Duodenal mucosa (tissue), 2 donors: ENCODE measurements around the gene PDE6H.

Experiments
- H3K27ac ChIP-seq: one replicate; pipeline ENCODE4 v1.7.0; 2013; ENCODE audit warnings: low read depth, low read length
- H3K27me3 ChIP-seq, 2 donors: one replicate each; pipeline ENCODE4 v1.7.0; 2013; ENCODE audit warnings: low read length in 2 of 2, control low read depth in 1 of 2; ENCODE audit not compliant: insufficient read depth in 2 of 2, control insufficient read depth in 1 of 2
- H3K36me3 ChIP-seq, 2 donors: one replicate each; pipeline ENCODE4 v1.7.0; 2013; ENCODE audit warnings: low read length in 2 of 2, control low read depth in 1 of 2; ENCODE audit not compliant: insufficient read depth in 2 of 2, control insufficient read depth in 1 of 2
- H3K4me1 ChIP-seq, 2 donors: one replicate each; pipeline ENCODE4 v1.7.0; 2013; ENCODE audit warnings: low read length in 2 of 2, control low read depth in 1 of 2; ENCODE audit not compliant: insufficient read depth in 2 of 2, control insufficient read depth in 1 of 2
- H3K4me3 ChIP-seq, 2 donors: one replicate each; pipeline ENCODE4 v1.7.0; 2013; ENCODE audit warnings: low read length in 2 of 2, low read depth in 1 of 2
- H3K9ac ChIP-seq, 2 donors: one replicate each; pipeline ENCODE4 v1.7.0; 2013; ENCODE audit warnings: low read length in 2 of 2, low read depth in 1 of 2
- H3K9me3 ChIP-seq, 2 donors: one replicate each; pipeline ENCODE4 v1.7.0; 2013; ENCODE audit warnings: low read length in 2 of 2, control low read depth in 1 of 2; ENCODE audit not compliant: control insufficient read depth in 1 of 2

The PDE6H gene

DNA sequence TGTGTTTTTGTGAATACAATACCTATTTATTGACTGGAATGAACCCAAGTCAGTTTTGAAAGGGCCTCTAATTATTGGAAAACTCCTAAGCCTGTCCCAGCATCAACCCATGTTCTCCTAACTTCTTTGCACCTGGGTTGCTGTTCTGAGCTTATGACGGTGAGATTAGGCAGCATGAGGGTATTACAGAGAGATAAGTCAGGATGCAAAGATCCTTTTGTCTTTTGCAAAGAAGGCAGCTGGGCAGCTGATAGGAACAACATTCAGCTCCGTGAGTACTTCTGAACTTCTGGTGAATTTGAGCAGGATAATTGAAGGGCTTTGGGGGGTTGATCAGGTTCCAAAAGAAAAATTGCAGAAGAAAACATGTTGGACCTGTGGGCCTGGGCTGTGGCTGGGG, at the start of gene PDE6H:
Gene PDE6H, plus strand, starts transcription at position 227 of the 400 bp plus-strand sequence. CDS start 4,971 bp downstream, outside the sequence.
- Histone ChIP-seq H3K4me3 (no peak within 1 kb of the TSS), H3K4me1 (no peaks in the 10 kb centered on the region), H3K36me3 (no peaks in the 10 kb centered on the region), H3K9ac (no peak within 1 kb of the TSS), H3K27ac (no peak within 1 kb of the TSS), H3K9me3 (no peaks in the 10 kb centered on the region), H3K27me3 (no peaks in the 10 kb centered on the region)

DNA sequence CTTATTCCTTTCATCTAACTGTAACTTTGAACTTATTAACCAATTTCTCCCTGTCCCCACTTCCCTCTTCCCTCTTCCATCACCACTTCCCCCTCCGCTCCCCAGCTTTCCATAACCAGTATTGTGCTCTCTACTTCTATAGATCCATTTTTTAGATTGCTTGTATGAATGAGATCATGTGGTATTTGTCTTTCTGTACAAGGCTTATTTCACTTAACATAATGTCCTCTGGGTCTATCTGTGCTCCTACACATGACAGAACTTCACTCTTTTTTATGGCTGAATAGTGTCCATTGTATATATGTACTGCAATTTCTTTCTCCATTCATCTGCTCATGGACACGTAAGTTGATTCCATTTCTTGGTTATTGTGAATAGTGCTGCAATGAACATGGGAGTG, 48.9 kb upstream of the PDE6H start:
- Histone ChIP-seq H3K4me3 (no peak overlapping the region), H3K27me3 (no peaks in the 10 kb centered on the region), H3K27ac (no peak overlapping the region), H3K9me3 (no peaks in the 10 kb centered on the region), H3K9ac (no peak overlapping the region), H3K4me1 (no peaks in the 10 kb centered on the region), H3K36me3 (no peaks in the 10 kb centered on the region)

DNA sequence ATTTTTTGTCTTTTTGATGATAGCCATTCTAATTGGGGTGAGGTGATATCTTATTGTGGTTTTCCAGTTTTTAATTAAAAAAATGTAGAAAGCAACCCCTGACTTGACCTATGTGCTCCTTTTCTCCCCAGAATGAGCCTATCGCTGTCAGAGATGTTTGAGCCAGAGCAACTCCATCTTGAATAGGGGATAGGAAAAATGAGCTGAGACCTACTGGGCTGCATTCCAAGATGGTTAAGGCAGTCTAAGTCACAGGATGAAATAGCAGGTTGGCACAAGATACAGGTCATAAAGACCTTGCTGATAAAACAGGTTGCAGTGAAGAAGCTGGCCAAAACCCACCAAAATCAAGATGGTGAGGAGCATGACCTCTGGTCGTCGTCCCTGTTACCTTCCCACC, 48.3 kb upstream of the PDE6H start:
- H3K9ac ChIP-seq: no peak overlapping the region
- no peaks in the 10 kb centered on the region for H3K4me1 ChIP-seq
- no peaks in the 10 kb centered on the region for H3K36me3 ChIP-seq
- H3K27ac ChIP-seq: no peak overlapping the region
- no peaks in the 10 kb centered on the region for H3K9me3 ChIP-seq
- no peak overlapping the region for H3K4me3 ChIP-seq
- H3K27me3 ChIP-seq: no peaks in the 10 kb centered on the region

DNA sequence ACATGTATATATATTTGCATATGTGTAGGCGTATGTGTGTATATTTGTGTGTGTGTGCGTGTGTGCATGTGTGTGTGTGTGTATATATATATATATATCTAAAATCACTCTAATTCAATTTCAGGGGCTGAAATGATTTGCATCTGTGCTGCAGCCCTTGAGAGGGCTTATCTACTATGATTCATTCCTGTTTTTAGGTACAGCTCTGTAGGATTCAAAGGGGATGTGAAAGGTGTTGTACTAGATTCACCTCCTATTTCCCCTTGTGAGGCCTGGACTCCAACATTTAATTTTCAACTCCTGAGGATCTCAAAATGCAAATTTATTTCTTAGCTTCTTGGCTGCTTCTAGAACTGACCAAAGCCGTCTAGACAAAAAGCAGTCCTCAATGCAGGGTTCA, 45.6 kb upstream of the PDE6H start:
- Histone ChIP-seq H3K9me3 (no peaks in the 10 kb centered on the region), H3K36me3 (no peaks in the 10 kb centered on the region), H3K27ac (no peak overlapping the region), H3K4me1 (no peaks in the 10 kb centered on the region), H3K27me3 (no peaks in the 10 kb centered on the region), H3K9ac (no peak overlapping the region), H3K4me3 (no peak overlapping the region)

DNA sequence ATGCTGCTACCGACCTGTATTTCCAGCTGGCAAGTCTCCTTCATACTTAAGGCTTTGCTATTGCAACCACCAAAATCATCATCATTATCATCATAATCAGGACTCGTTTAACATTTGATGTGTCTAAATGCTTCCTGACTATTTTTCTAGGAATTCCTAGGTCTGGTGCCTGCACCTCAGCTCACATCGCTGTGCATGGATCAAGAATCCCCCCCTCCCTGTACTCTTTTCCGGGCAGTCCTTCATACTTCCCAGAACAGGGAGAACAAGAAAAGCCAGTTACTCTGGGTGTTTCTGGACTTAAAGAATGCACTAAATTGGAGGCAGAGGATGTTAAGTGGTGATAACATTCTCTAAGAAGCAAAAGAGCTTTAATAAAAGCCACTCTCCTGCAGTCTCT, 43.9 kb upstream of the PDE6H start:
- Histone ChIP-seq H3K9me3 (no peaks in the 10 kb centered on the region), H3K27ac (no peak overlapping the region), H3K9ac (no peak overlapping the region), H3K4me3 (no peak overlapping the region), H3K27me3 (no peaks in the 10 kb centered on the region), H3K36me3 (no peaks in the 10 kb centered on the region), H3K4me1 (no peaks in the 10 kb centered on the region)

DNA sequence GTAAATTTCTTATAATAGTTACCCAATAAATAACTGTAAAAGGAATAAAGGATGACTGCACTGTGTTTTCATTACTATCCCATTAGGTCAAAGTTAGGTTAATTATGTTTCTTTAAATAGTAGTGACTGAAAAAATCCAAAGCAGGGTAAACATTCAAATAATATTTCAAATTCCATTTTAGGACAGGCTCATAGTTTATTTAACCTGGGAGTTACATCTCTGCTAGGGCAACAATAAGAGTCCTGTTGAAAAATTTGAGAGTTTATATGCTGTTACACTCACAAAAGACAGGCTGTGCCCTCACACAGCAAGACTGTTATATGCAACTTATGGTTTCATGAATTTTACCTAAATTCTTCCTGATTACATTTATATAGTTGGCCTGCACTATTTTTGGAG, 42.5 kb upstream of the PDE6H start:
- H3K9me3 ChIP-seq: no peaks in the 10 kb centered on the region
- H3K4me3 ChIP-seq: no peak overlapping the region
- H3K9ac ChIP-seq: no peak overlapping the region
- H3K27ac ChIP-seq: no peak overlapping the region
- no peaks in the 10 kb centered on the region for H3K4me1 ChIP-seq
- no peaks in the 10 kb centered on the region for H3K36me3 ChIP-seq
- no peaks in the 10 kb centered on the region for H3K27me3 ChIP-seq

DNA sequence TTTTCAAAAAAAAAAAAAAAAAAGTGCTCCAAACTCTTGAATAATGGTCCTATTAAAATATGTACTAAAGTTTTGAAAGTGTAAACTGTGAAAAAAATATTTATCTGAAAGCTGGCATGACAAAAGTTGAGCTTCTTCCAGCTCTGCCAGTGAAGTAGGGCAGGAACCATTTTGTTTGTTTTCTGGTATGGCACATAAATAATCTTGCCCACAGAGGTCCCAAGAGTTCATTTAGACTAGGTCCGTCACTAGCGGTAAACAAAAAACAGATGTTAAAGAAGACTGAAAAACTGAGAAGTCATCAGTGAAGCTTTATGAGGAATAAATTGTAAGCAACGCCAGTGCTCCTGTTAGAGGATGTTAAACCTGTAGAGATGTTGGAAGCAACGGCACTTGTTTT, 41.5 kb upstream of the PDE6H start:
- Histone ChIP-seq H3K27ac (no peak overlapping the region), H3K4me1 (no peaks in the 10 kb centered on the region), H3K4me3 (no peak overlapping the region), H3K36me3 (no peaks in the 10 kb centered on the region), H3K9me3 (no peaks in the 10 kb centered on the region), H3K9ac (no peak overlapping the region), H3K27me3 (no peaks in the 10 kb centered on the region)

DNA sequence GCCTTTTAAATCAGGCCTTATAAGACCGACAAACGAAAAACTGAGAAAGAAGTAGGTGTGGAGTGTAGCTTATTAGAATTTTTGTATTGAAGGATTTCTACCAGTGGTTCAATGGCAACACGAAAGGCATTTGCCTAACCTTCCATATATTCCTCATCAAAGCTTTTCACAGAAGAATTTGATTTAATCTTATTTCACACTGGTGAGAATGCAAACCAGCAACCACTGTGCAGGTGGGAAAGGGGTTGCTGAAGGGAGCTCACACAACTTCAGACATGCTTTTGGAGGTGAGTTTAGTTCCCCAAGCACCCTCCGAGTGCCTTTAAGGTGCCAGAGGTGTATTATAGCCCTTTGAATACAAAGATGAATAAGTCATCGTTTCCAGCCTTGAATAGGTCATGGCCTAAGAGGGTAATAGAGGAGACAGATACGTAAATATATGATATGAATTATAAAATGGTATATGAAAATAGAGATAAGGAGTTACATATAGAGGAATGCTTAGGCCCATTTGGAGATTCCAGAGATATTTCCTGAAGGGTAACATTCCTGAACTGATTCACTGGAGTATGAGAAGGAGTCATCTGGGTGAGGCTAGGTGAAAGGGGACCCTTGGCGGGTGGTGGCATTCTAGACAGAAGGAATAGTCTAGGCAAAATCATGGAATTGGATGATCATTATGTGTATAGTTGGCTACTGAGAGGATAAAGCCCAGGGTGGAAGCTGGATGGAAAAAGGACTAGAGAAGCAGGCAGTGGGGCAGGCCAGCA, 40.9 kb upstream of the PDE6H start:
- no peak overlapping the region for H3K27ac ChIP-seq
- H3K27me3 ChIP-seq: no peaks in the 10 kb centered on the region
- H3K9ac ChIP-seq: no peak overlapping the region
- no peaks in the 10 kb centered on the region for H3K4me1 ChIP-seq
- no peak overlapping the region for H3K4me3 ChIP-seq
- H3K36me3 ChIP-seq: no peaks in the 10 kb centered on the region
- no peaks in the 10 kb centered on the region for H3K9me3 ChIP-seq

DNA sequence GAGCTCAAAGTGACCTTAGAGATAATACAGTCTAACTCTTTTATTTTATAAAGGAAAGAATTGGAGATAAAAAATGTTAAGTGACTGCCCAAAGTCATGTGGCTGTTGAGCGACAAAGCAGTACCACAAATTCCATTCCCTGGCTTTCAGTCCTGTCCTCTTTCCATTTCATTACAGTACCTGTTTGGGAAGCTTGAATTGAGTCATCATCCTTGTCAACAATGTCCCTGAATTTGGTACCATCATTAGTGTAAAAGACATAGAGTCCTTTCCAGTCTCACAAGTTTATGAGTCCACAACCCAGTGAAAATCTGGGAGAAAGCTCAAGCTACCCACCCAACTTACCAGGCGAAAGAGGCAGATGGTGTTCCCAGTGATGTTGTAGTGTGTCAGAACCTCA, 38.3 kb upstream of the PDE6H start:
- no peak overlapping the region for H3K4me3 ChIP-seq
- H3K4me1 ChIP-seq: peaks cover 0 to 5% of the 10 kb centered on the region in 2 donors
- H3K27ac ChIP-seq: no peak overlapping the region
- H3K36me3 ChIP-seq: no peaks in the 10 kb centered on the region
- H3K9me3 ChIP-seq: no peaks in the 10 kb centered on the region
- H3K27me3 ChIP-seq: no peaks in the 10 kb centered on the region
- no peak overlapping the region for H3K9ac ChIP-seq

DNA sequence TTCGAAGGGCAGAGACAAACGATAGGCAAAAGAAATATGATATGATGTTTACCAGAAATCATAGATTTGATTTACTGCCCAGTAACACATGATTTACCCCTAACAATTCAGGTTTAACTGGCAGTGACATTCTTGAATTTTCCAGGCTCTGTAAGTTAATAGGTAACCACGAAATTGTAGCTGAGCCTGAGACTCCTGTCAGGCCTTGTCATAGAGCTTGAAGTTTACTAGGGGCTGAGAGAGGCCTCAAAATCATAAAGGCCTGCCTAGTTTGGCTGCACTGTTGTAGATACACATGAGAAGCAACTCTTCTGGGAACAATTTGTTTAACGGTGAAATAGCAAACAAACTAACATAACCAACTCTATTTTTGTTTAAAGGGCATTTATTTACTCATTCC, 37.8 kb upstream of the PDE6H start:
- no peaks in the 10 kb centered on the region for H3K9me3 ChIP-seq
- no peak overlapping the region for H3K4me3 ChIP-seq
- no peak overlapping the region for H3K27ac ChIP-seq
- H3K9ac ChIP-seq: no peak overlapping the region
- H3K36me3 ChIP-seq: no peaks in the 10 kb centered on the region
- no peaks in the 10 kb centered on the region for H3K27me3 ChIP-seq
- peaks cover 0 to 5% of the 10 kb centered on the region in 2 donors for H3K4me1 ChIP-seq
